GM20431 (cell line): ENCODE data around the gene AP1M2.
"Not testable (repeated sequence)": the region's sequence is repeated elsewhere in the genome, so short reads cannot be mapped to it uniquely, and the experiment has no call there.

Experiments used
- in situ Hi-C: fragments of 300-500 bp; cut with MseI, MboI; formaldehyde crosslinking; loops from one replicate; pipeline ENCODE4 v1.15.0; 2020; ENCODE audit warnings: low sequenced_read_pairs; ENCODE audit not compliant: unreplicated experiment

Gene AP1M2

DNA sequence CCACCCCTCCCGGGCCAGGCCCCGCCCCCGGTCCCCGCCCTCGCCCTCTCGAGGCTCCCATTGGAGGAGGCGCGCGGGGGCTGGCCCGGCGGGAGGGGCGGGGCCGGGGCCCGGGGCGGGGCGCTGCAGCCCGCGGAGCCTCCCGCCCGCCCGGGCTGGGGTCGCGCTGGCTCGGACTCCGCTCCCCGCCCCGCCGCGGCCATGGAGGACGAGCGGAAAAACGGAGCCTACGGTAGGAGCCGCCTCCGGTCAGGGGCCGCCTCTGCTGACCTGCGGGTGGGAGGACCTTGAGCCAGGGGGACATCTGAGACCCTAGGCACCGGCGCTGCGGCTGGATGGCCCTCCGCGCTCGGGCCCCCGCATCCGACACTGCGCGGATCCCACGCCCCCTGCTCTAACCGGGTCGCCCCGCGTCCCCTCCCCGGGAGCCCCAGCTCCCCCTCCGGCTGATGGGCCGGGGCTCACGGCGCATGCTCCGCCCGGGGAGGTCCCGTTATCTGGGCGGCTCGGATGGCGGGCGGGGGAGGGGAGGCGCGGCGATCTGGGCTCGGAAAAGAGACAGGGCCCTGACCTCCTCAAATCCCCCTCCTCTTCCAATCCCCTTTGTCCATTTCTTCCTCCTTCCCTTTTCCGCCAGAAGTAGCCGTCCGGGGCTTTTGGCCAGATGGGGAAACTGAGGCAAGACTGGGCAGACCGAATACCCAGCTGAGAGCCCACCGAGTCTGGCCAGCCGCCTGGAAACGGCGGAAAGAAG lies 15.4 kb upstream of the AP1M2 start:
- in situ Hi-C loops, result no loop called here

DNA sequence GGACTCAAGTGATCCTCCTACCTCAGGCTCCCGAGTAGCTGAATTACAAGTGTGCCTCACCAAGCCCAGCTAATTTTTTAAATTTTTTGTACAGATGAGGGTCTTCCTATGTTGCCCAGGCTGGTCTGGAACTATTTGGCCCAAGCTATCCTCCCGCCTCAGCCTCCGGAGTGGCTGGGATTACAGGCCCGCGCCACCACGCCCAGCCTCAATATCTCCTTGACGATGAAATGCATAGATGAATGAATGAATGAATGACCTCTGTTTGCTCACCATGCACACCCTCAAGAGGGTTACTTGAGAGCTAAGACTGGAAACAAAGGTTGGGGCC lies 14.9 kb upstream of the AP1M2 start:
- in situ Hi-C loops, result no loop called here

GRCh38 chr19:10600149-10600548 lies 13.0 kb upstream of the AP1M2 start:
- in situ Hi-C loops, result no loop called here

GRCh38 chr19:10593820-10594637 lies 6.9 kb upstream of the AP1M2 start:
- in situ Hi-C loops, result no loop called here

GRCh38 chr19:10593148-10593547 lies 6.0 kb upstream of the AP1M2 start:
- in situ Hi-C loops, result no loop called here

DNA sequence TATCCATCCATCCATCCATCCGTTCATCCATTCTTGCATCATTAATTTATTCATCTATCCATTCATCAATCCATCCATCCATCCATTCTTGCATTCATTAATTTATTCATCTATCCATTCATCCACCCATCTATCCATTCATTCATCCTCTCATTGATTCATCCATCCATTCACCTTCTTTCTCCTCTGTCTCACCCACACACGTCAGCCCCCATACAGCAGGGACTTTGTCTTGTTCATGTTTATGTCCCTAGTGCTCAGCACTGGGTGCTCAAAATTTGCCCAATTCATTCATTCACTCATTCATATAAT lies 683 bp upstream of the AP1M2 start:
- in situ Hi-C loops, result no loop called here

DNA sequence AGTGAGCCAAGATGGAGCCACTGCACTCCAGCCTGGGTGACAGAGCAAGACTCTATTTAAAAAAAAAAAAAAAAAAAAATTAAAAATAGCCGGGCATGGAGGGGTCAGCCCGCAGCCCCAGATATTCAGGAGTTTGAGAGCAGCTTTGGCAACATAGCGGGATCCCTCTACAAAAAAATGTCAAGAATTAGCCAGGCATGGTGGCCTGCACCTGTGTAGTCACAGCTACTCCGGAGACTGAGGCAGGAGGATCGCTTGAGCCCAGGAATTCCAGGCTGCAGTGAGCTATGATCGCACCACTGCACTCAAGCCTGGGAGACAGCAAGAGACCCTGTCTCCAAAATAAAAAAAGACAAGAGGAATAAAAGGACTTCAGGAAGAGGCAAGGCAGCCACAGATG lies 716 bp downstream of the AP1M2 start:
- in situ Hi-C loops, result no loop called here

DNA sequence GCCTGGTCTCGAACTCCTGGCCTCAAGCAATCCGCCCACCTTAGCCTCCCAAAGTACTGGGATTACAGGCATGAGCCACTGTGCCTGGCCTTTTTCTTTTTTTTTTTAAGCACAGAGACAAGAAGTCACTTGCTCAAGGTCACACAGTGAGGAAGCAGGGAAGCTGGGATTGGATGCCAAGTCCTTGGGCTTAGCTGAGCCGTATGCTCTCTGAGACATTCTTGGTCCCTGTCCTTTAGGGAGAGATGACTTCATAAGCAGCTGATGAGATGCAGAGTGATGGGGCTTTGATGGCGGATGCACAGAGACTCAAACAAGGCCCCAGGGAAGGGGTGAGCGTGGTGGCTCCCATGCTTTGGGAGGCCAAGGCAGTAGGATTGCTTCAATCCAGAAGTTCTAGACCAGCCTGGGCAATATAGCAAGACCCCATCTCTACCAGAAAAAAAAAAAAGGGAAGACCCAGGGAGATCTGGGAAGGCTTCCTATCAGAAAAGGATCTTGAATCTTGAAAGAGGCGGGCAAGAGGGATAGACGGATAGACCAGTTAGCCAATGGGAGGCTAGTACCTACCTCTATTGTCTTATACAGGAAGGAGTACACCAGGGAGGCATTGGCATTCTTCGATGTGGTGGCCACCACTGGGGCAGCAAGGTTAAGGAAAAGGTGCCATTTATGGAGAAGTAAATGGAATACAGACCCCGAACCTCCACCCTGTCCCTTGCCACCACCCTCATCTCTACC lies 3.9 kb downstream of the AP1M2 start:
- in situ Hi-C loops, result loop anchor here (5.0 kb wide), 2 partner anchors 59 to 114 kb away; no protein-coding TSS in a partner anchor

DNA sequence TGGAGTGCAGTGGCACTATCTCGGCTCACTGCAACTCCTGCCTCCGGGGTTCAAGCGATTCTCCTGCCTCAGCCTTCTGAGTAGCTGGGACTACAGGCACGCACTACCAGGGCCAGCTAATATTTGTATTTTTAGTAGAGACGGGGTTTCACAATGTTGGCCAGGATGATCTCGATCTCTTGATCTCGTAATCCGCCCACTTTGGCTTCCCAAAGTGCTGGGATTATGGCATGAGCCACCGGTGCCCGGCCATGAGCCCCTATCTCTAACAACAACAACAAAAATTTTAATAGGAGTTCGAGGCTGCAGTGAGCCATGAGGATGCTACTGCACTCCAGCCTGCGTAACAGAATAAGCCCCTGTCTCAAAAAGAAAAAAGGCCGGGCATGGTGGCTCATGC lies 5.0 kb downstream of the AP1M2 start:
- in situ Hi-C loops, result loop anchor here (5.0 kb wide), 2 partner anchors 60 to 115 kb away; no protein-coding TSS in a partner anchor

DNA sequence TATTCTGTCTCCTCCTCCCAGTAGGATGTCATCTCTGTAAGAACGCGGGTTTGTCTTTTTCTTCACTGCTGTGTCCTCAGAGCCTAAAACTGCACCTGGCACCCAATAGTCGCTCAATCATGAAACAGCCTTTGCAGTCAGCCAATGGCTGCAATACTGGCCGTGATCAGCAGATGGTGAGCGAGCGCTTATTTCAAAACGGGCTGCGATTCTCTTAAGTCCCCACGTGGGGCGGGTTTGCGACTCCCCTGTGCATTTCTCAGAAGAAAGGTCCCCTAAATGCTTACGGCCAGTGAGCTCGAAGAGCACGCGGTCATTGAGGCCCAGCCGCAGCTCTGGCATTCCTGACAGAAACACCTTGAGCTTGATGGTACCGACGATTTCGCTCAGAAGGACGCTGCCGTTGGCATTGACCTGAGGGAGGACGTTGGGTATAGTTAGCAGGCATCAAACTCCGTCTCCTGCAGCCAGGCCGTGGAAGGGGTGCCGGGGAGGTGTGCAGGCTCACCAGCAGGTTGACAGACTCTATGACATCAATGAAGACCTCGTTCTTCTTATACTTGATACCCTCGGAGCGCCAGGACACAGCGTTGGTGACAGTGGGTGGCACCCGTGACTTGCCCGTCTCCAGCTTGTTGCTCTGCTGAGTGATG lies 6.0 kb downstream of the AP1M2 start:
- in situ Hi-C loops, result loop anchor here (5.0 kb wide), 2 partner anchors 61 to 116 kb away; no protein-coding TSS in a partner anchor

DNA sequence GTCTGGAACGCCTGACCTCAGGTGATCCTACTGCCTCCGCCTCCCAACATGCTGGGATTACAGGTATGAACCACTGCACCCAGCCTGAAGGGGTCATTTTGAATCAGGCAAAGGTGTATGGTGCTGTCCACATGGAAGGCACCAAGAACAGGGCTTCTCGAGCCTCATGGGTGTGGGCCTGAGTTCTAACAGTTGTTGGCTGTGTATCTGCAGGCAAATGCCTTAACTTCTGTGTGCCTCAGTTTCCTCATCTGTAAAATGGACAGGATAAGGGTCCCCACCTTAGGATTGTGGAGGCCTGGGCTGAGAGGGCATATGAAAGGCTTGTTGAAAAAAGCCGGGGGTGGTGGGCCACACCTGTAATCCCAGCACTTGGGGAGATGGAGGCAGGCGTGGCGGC lies 9.2 kb downstream of the AP1M2 start:
- in situ Hi-C loops, result no loop called here

DNA sequence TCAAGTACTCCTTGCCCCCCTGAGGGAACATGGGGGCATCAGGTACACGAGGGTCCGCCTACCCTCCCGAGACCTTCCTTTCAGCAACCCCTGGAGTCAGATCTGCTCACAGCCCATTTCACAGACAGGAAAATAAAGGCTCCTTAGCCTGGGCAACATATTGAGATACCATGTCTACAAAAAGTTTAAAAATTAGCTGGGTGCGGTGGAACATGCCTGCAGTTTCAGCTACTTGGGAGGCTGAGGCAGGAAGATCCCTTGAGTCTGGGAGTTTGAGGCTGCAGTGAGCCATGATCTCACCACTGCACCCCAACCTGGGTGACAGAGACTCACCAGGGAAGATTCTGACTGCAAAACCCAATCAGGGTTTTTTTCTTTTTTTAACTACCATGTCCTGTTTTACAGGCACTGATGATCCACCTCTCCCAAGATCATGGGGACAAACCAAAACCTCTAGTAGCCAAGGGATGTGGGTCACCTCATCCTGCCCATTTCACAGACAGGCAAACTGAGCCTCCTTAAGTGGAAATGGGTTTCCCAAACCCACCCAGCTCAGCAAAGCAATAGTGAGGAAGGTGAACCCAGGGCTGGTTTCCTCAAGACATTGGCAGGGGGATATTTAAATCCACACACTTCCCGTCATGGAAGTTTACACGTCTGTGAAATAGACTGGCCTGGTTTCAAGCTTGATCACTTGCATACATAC lies 11.9 kb downstream of the AP1M2 start:
- in situ Hi-C loops, result no loop called here

GRCh38 chr19:10574462-10574861 lies 12.7 kb downstream of the AP1M2 start:
- in situ Hi-C loops, result no loop called here

- in situ Hi-C loops, result not testable (repeated sequence)
Observed at GRCh38 chr19:10573793-10574192, 13.3 kb downstream of the AP1M2 start.

- in situ Hi-C loops, result no loop called here
Observed at GRCh38 chr19:10568826-10569651, 18.1 kb downstream of the AP1M2 start, which contains the start of gene CDKN2D. Gene CDKN2D (minus strand): TSS chr19:10568979. CDS start chr19:10568653, 326 bp downstream.

DNA sequence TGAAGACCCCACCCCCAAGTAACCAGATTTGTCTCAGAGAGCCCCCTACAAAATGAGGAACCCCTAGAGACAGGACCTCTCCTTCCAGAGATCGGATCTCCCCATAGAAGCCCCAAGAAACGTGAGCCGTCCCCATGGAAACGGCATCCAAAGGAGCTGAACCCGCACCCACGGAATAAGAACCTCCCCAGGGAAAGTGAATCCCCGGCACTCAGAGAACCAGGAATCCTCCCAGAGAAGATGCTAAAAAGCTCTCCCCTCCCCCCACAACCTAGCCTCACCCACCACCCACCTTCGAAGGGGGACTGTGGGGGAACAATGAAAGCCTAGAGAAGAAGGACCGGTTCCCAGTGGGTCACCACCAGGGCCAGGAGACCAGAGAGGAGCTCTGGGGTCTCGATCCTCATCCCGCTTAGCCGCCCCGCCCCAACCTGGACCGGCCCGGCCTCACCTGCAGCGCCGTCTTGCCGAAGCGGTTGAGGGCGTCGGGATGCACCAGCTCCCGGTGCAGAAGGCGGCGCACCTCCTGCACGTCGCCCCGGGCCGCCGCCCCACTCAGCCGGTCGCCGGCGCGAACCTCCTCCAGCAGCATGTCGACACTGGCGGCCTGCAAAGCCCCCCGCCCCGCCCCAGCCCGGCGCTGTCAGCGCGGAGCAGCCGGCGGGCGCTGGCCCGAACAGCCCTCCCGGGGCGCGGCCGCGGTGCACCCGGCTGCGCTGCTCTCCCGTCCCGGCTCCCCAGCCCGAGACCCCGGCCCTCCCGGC lies 18.9 kb downstream of the AP1M2 start:
- in situ Hi-C loops, result no loop called here

DNA sequence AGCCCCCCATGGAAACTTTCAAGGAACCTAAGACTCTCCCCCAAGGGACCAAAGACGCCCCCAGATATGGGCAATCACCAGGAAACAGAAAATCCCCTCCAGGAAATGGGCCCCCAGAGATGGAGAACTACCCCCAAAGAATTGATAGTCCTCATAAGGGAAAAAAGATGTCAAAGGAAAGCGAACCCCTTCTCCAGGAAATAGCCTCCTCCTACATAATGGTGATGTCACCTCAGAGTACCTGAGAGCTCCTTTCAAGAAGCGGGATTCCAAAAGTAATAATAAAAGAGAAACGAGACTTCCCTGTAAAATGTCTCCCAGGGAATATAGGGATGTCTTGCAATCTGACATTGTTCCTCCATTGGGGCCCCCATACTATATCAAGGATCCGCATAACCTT lies 19.5 kb downstream of the AP1M2 start:
- in situ Hi-C loops, result no loop called here
